Heart left ventricle (tissue), 13 donors: ENCODE data around the gene GPC6.

ENCODE experiments used
- POLR2A ChIP-seq, 2 donors: fragments of 450-650 bp; IDR thresholded peaks; one replicate each; pipeline ENCODE4 v1.6.1; 2017; ENCODE audit warnings: antibody characterized with exemption in 2 of 2, mild to moderate bottlenecking in 2 of 2, moderate library complexity in 2 of 2
- TF ChIP-seq, protein P1 (sequence below), 12 donors: fragments of 200-600 bp; sonication (generic) in 4 of 12; IDR thresholded peaks; one replicate each; pipeline versions ENCODE4 v1.5.0 to v1.8.0; 2018 to 2022; ENCODE audit warnings: antibody characterized with exemption in 12 of 12, mild to moderate bottlenecking in 5 of 12
- donor health status: ischemic (EF 13 %, LVEDD 7.1; RV severe dilation, severe dysfunction).
- donor health status: DM: no; HTN: yes; CAD: no.
- donor health status: DM: no; HTN: no; CAD: no.
- donor health status: ischemic (EF 25% LVEDD 6.9; RV normal size, moderate dysfunction).
- donor health status: ischemic (EF 25% LVEDD 5.7; RV mildly dilated, moderate dysfunction).
- donor health status: ischemic (EF 35%, LVEDD 5.7; RV mildly dilated, moderate dysfunction).
- donor health status: nonischemic (EF 11% LVEDD 7.7; RV severe dilation, severe dysfunction).
- donor health status: DM: yes; HTN: yes; CAD: no.
- donor health status: PGD.
- donor health status: ischemic (EF 29% LVEDD 5.4; RV normal size, mild dysfunction).
- donor health status: nonischemic (EF 23%, LVEDD 6.1; RV moderate dilation, normal function).

DNA sequence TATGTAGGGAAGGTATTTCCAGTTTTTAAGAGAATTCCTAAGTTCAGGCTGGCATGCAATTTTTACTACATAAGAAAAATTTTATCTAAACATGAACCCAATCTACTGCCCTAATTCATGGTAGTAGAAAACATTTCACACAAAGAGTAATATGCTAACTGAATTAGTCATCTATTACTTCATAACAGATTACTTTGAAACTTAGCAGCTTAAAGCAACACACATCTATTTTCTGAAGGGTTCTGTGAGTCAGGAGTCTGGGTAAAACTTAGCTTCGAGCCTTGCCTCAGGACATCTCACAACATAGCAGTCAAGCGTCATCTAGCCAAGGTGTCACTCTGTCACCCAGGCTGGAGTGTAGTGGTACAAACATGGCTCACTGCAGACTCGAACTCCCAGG is 715.4 kb downstream of the GPC6 start:
- TF ChIP-seq, protein P1, sequence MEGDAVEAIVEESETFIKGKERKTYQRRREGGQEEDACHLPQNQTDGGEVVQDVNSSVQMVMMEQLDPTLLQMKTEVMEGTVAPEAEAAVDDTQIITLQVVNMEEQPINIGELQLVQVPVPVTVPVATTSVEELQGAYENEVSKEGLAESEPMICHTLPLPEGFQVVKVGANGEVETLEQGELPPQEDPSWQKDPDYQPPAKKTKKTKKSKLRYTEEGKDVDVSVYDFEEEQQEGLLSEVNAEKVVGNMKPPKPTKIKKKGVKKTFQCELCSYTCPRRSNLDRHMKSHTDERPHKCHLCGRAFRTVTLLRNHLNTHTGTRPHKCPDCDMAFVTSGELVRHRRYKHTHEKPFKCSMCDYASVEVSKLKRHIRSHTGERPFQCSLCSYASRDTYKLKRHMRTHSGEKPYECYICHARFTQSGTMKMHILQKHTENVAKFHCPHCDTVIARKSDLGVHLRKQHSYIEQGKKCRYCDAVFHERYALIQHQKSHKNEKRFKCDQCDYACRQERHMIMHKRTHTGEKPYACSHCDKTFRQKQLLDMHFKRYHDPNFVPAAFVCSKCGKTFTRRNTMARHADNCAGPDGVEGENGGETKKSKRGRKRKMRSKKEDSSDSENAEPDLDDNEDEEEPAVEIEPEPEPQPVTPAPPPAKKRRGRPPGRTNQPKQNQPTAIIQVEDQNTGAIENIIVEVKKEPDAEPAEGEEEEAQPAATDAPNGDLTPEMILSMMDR (IDR thresholded peaks at IDR 0.05): no peak
- TF ChIP-seq POLR2A (IDR thresholded peaks at IDR 0.05): no peak
